Mesendoderm (in vitro differentiated cells): ENCODE results near the gene GALNS.

Experiments used
- DNase-seq: peaks from one replicate; pipeline ENCODE4 v3.0.0; 2013
- H2AK5ac ChIP-seq: 2 replicates; pipeline ENCODE4 v1.6.1; 2013; ENCODE audit warnings: low read length, inconsistent platforms
- H2BK120ac ChIP-seq: 2 replicates; pipeline ENCODE4 v1.6.1; 2013; ENCODE audit warnings: low read depth, mild to moderate bottlenecking, low read length, moderate library complexity, mixed read lengths
- H2BK15ac ChIP-seq: replicated peaks from 2 replicates; pipeline ENCODE4 v1.6.1; 2013; ENCODE audit warnings: low read depth, mild to moderate bottlenecking, moderate library complexity
- H2BK5ac ChIP-seq: 2 replicates; pipeline ENCODE4 v1.6.1; 2013; ENCODE audit warnings: low read length, inconsistent platforms
- H3K18ac ChIP-seq: 2 replicates; pipeline ENCODE4 v1.6.1; 2013; ENCODE audit warnings: mild to moderate bottlenecking, low read length, mixed read lengths
- H3K23ac ChIP-seq: one replicate; pipeline ENCODE4 v1.6.1; 2013; ENCODE audit warnings: low read length
- H3K27ac ChIP-seq: 2 replicates; pipeline ENCODE4 v1.5.1; 2013; ENCODE audit warnings: low read depth, mild to moderate bottlenecking, inconsistent platforms, low read length, moderate library complexity
- H3K27me3 ChIP-seq: 2 replicates; pipeline ENCODE4 v1.6.1; 2013; ENCODE audit warnings: low read length, control low read depth, mild to moderate bottlenecking, inconsistent platforms; ENCODE audit not compliant: insufficient read depth, poor library complexity
- H3K36me3 ChIP-seq: 2 replicates; pipeline ENCODE4 v1.6.1; 2013; ENCODE audit warnings: low read length, inconsistent platforms; ENCODE audit not compliant: control insufficient read depth, insufficient read depth
- H3K4ac ChIP-seq: one replicate; pipeline ENCODE4 v1.6.1; 2013; ENCODE audit warnings: low read depth, mild to moderate bottlenecking, low read length, moderate library complexity
- H3K4me1 ChIP-seq: 2 replicates; pipeline ENCODE4 v1.6.1; 2013; ENCODE audit warnings: low read depth, low read length, inconsistent platforms; ENCODE audit not compliant: control insufficient read depth
- H3K4me2 ChIP-seq: 2 replicates; pipeline ENCODE4 v1.6.1; 2013; ENCODE audit warnings: low read length
- H3K4me3 ChIP-seq: 2 replicates; pipeline ENCODE4 v1.5.1; 2013; ENCODE audit warnings: mild to moderate bottlenecking, low read length
- H3K56ac ChIP-seq: one replicate; pipeline ENCODE4 v1.6.1; 2013; ENCODE audit warnings: low read length
- H3K79me1 ChIP-seq: 2 replicates; pipeline ENCODE4 v1.6.1; 2013; ENCODE audit warnings: low read length, inconsistent platforms
- H3K79me2 ChIP-seq: 2 replicates; pipeline ENCODE4 v1.6.1; 2013; ENCODE audit warnings: mild to moderate bottlenecking, low read length; ENCODE audit not compliant: control insufficient read depth, insufficient read depth
- H3K9ac ChIP-seq: 2 replicates; pipeline ENCODE4 v1.6.1; 2013; ENCODE audit warnings: low read length, inconsistent platforms
- H4K5ac ChIP-seq: one replicate; pipeline ENCODE4 v1.6.1; 2013; ENCODE audit warnings: low read length
- H4K8ac ChIP-seq: one replicate; pipeline ENCODE4 v1.6.1; 2013; ENCODE audit warnings: low read depth, mild to moderate bottlenecking, control low read depth, low read length, moderate library complexity
- WGBS: extraction: QIAGEN DNeasy Blood & Tissue Kit; methylation state at CpG from one replicate; pipeline ENCODE4 v1.1.7; 2013; ENCODE audit warnings: low lambda C conversion rate, missing lambda C conversion rate; ENCODE audit not compliant: insufficient coverage; ENCODE audit errors: extremely low coverage; 5-methylcytosine and 5-hydroxymethylcytosine counted together

The GALNS gene

GRCh38 chr16:88812513-88813268, 44.1 kb downstream of the GALNS start:
- Histone ChIP-seq H2BK15ac (no peak overlapping the region), H3K4me2 (peak overlapping the region; percentile 59), H3K4me3 (no peak overlapping the region), H3K23ac (no peak overlapping the region), H4K5ac (no peak overlapping the region), H2BK5ac (no peak overlapping the region), H3K36me3 (peaks cover 6% of the 10 kb centered on the region), H2BK120ac (no peak overlapping the region), H2AK5ac (no peak overlapping the region), H4K8ac (no peak overlapping the region), H3K27ac (peak overlapping the region; percentile 98), H3K27me3 (no peaks in the 10 kb centered on the region), H3K4ac (peak overlapping the region; percentile 40), H3K18ac (peak overlapping the region; percentile 93), H3K9ac (peak overlapping the region; percentile 96), H3K79me1 (peaks cover 5% of the 10 kb centered on the region), H3K4me1 (no peaks in the 10 kb centered on the region), H3K56ac (peak overlapping the region; percentile 99), H3K79me2 (peaks cover 19% of the 10 kb centered on the region)
- no CpG with 5 or more reads among the region's 37 CpGs for WGBS
- DNase-seq, result peak; percentile 83

GRCh38 chr16:88811769-88812512, 44.8 kb downstream of the GALNS start, which contains the start of gene APRT:
TSS of gene APRT (minus strand) at chr16:88811928. CDS start at chr16:88811899, 29 bp downstream.
- H2BK5ac ChIP-seq, result peak within 1 kb of the TSS; percentile 95
- peak within 1 kb of the TSS; percentile 74 for H2AK5ac ChIP-seq
- peak within 1 kb of the TSS; percentile 93 for H3K18ac ChIP-seq
- H3K79me2 ChIP-seq, result peaks cover 19% of the 10 kb centered on the region
- peak; percentile 94 for DNase-seq
- H3K4me3 ChIP-seq, result peak within 1 kb of the TSS; percentile 90
- no peak within 1 kb of the TSS for H4K5ac ChIP-seq
- no CpG with 5 or more reads among the region's 84 CpGs for WGBS
- peak within 1 kb of the TSS; percentile 98 for H3K4me2 ChIP-seq
- H3K4ac ChIP-seq, result peak within 1 kb of the TSS; percentile 76
- H3K79me1 ChIP-seq, result peaks cover 5% of the 10 kb centered on the region
- H3K27ac ChIP-seq, result peak within 1 kb of the TSS; percentile 98
- H3K36me3 ChIP-seq, result peaks cover 12% of the 10 kb centered on the region
- peak within 1 kb of the TSS; percentile 97 for H3K23ac ChIP-seq
- H2BK15ac ChIP-seq, result no peak within 1 kb of the TSS
- H4K8ac ChIP-seq, result peak within 1 kb of the TSS; percentile 57
- peak within 1 kb of the TSS; percentile 97 for H3K9ac ChIP-seq
- peak within 1 kb of the TSS; percentile 99 for H3K56ac ChIP-seq
- no peaks in the 10 kb centered on the region for H3K27me3 ChIP-seq
- H3K4me1 ChIP-seq, result no peaks in the 10 kb centered on the region
- peak within 1 kb of the TSS; percentile 39 for H2BK120ac ChIP-seq

- no CpG with 5 or more reads among the region's 65 CpGs for WGBS
- peak overlapping the region; percentile 90 for H3K4me3 ChIP-seq
- H3K56ac ChIP-seq, result peak overlapping the region; percentile 97
Observed at GRCh38 chr16:88810912-88811768, 45.6 kb downstream of the GALNS start.

GRCh38 chr16:88810166-88810911, 46.4 kb downstream of the GALNS start:
- Histone ChIP-seq H3K36me3 (peaks cover 20% of the 10 kb centered on the region), H3K79me1 (peaks cover 7% of the 10 kb centered on the region), H3K9ac (peak overlapping the region; percentile 97), H4K8ac (no peak overlapping the region), H3K79me2 (peaks cover 19% of the 10 kb centered on the region), H3K4me1 (no peaks in the 10 kb centered on the region), H2BK5ac (no peak overlapping the region), H3K4me2 (peak overlapping the region; percentile 98), H3K56ac (peak overlapping the region; percentile 97), H3K18ac (no peak overlapping the region), H4K5ac (no peak overlapping the region), H2AK5ac (no peak overlapping the region), H3K27ac (no peak overlapping the region), H2BK120ac (no peak overlapping the region), H2BK15ac (no peak overlapping the region), H3K4me3 (peak overlapping the region; percentile 90), H3K27me3 (no peaks in the 10 kb centered on the region), H3K23ac (no peak overlapping the region), H3K4ac (no peak overlapping the region)
- DNase-seq, result peak; percentile 71
- WGBS, result no CpG with 5 or more reads among the region's 12 CpGs

More at GRCh38 chr16:88810912-88811768, 45.6 kb downstream of the GALNS start:
- H4K5ac ChIP-seq, result no peak overlapping the region
- peak overlapping the region; percentile 74 for H2AK5ac ChIP-seq
- H3K23ac ChIP-seq, result peak overlapping the region; percentile 97
- H3K4me1 ChIP-seq, result no peaks in the 10 kb centered on the region
- peaks cover 19% of the 10 kb centered on the region for H3K79me2 ChIP-seq
- peak overlapping the region; percentile 87 for H2BK5ac ChIP-seq
- peaks cover 20% of the 10 kb centered on the region for H3K36me3 ChIP-seq
- H3K4ac ChIP-seq, result peak overlapping the region; percentile 62
- peaks cover 6% of the 10 kb centered on the region for H3K79me1 ChIP-seq
- H3K27me3 ChIP-seq, result no peaks in the 10 kb centered on the region
- peak overlapping the region; percentile 97 for H3K9ac ChIP-seq
- H3K18ac ChIP-seq, result peak overlapping the region; percentile 85
- peak overlapping the region; percentile 39 for H2BK120ac ChIP-seq
- H3K4me2 ChIP-seq, result peak overlapping the region; percentile 98
- H4K8ac ChIP-seq, result no peak overlapping the region
- peak overlapping the region; percentile 7 for H3K27ac ChIP-seq
- no peak overlapping the region for H2BK15ac ChIP-seq
- DNase-seq, result peak; percentile 57

- Histone ChIP-seq H2BK120ac (no peak overlapping the region), H2BK5ac (no peak overlapping the region), H3K9ac (peak overlapping the region; percentile 97), H3K18ac (no peak overlapping the region), H3K4me2 (no peak overlapping the region), H3K4me3 (no peak overlapping the region), H2BK15ac (no peak overlapping the region), H3K4me1 (no peaks in the 10 kb centered on the region), H3K79me1 (peaks cover 11% of the 10 kb centered on the region), H3K27me3 (no peaks in the 10 kb centered on the region), H3K56ac (no peak overlapping the region), H3K23ac (no peak overlapping the region), H3K36me3 (peaks cover 20% of the 10 kb centered on the region), H2AK5ac (no peak overlapping the region), H4K8ac (no peak overlapping the region), H3K27ac (no peak overlapping the region), H4K5ac (no peak overlapping the region), H3K79me2 (peaks cover 24% of the 10 kb centered on the region), H3K4ac (no peak overlapping the region)
- DNase-seq, result no peak
- no CpG with 5 or more reads among the region's 10 CpGs for WGBS
Observed at GRCh38 chr16:88809676-88810165, 47.0 kb downstream of the GALNS start.
